Effector memory CD4-positive, alpha-beta T cell (primary cell): ENCODE measurements around the gene RIN3.

Source experiments
- DNase-seq, 3 donors: peaks; one replicate each; pipeline ENCODE4 v3.0.0-alpha.2; 2020
- H3K27ac ChIP-seq: 2 replicates; pipeline ENCODE4 v1.7.0; 2013; ENCODE audit warnings: mild to moderate bottlenecking, low read length, moderate library complexity; ENCODE audit not compliant: insufficient read depth, poor library complexity, severe bottlenecking
- H3K27me3 ChIP-seq: replicated peaks from 2 replicates; pipeline ENCODE4 v1.7.0; 2013; ENCODE audit warnings: mild to moderate bottlenecking, low read length; ENCODE audit not compliant: insufficient read depth, control insufficient read depth, poor library complexity, severe bottlenecking
- H3K36me3 ChIP-seq: 2 replicates; pipeline ENCODE4 v1.7.0; 2013; ENCODE audit warnings: mild to moderate bottlenecking, low read length, moderate library complexity; ENCODE audit not compliant: control insufficient read depth, insufficient read depth
- H3K4me1 ChIP-seq: 2 replicates; pipeline ENCODE4 v1.7.0; 2013; ENCODE audit warnings: low read length, mild to moderate bottlenecking; ENCODE audit not compliant: control insufficient read depth, insufficient read depth, poor library complexity, severe bottlenecking
- H3K4me3 ChIP-seq: 2 replicates; pipeline ENCODE4 v1.7.0; 2013; ENCODE audit warnings: low read length, low read depth, mild to moderate bottlenecking; ENCODE audit not compliant: insufficient read depth, poor library complexity, severe bottlenecking
- H3K9me3 ChIP-seq: 2 replicates; pipeline ENCODE4 v1.7.0; 2013; ENCODE audit warnings: mild to moderate bottlenecking, low read length, moderate library complexity; ENCODE audit not compliant: control insufficient read depth

The RIN3 gene

DNA sequence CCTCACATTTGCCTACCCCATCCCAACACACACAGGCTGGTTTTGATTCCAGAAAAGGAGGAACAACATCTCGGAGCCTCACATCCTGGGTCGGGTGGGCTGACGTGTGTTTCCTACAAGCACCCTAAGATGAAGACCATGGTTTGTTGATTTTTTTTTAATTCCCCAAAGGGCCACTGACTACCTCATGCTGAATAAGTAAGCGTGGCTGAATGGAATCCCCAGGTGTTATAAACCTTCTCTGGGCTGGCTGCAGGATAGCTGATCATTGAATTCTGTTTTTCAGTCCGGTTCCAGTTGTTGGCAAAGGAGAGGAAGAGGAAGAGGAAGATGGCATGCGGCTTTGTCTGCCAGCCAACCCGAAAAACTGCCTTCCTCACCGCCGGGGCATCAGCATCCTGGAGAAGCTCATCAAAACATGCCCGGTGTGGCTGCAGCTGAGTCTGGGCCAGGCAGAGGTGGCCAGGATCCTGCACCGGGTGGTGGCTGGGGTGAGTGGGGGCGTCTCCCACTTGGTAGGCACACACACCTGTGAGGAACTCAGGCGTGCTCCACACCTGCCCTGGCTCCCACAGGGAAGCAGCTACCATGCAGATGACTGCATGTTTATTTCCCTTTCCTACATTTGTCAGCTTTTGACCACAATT is 42.0 kb downstream of the RIN3 start:
- no peak overlapping the region for H3K4me3 ChIP-seq
- peaks cover 4% of the 10 kb centered on the region for H3K4me1 ChIP-seq
- DNase-seq: no peak
- no peaks in the 10 kb centered on the region for H3K36me3 ChIP-seq
- H3K27ac ChIP-seq: no peak overlapping the region
- no peaks in the 10 kb centered on the region for H3K9me3 ChIP-seq
- H3K27me3 ChIP-seq: no peaks in the 10 kb centered on the region

DNA sequence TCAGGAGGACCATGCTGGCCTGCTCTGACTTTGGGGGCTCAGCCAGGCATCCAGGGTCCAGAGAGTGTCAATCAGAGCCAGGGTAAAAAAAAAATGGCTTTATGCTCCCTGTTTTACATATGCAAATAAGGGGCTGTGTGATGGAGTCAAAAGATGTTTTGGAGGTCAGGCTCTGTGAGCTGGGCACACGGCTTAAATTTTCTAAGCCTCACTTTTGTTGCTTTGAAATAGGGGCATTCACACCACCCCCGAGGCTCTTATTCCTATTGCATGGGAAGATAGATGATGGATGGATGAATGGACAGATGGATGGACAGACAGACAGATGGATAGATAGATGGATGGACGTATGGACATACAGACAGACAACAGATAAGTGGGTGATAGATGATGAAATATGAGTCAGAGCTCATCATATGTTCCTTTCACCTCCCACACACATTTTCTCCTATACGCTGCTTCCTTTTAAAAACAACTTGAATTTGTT is 42.7 kb downstream of the RIN3 start:
- peaks cover 4% of the 10 kb centered on the region for H3K4me1 ChIP-seq

DNA sequence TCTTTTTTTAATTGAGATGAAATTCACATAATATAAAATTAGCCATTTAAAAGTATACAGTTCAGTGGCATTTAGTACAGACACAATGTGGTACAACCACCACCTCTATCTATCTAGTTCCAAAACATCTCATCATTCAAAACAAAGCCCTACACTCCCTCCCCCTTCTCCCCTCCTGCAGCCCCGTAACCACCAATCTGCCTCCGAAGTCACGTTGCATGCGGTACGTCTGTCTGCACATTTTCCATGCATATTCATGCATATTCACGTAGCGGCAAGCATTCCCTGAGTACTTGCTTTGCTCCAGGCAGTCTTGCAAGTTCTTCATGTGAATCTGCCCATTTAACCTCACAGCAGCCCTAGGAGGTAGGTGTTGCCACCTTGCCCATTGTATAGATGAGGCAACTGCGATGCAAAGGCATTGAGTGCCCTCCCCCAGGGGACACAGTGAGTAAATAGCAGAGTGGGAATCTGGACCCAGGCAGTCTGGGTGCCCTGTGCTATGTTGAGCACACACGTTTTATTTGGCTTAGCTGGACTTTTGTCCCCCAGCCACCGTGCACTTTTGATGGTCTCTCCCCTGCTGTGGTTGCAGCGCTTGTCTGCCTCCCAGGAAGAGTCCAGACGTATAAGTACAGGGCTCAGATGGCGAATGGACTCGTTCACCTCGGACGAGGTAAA is 43.4 kb downstream of the RIN3 start:
- Histone ChIP-seq H3K36me3 (no peaks in the 10 kb centered on the region), H3K4me1 (peaks cover 4% of the 10 kb centered on the region)

More for the DNA sequence above, 42.7 kb downstream of the RIN3 start:
- Histone ChIP-seq H3K36me3 (no peaks in the 10 kb centered on the region), H3K27me3 (no peaks in the 10 kb centered on the region), H3K4me3 (no peak overlapping the region), H3K9me3 (no peaks in the 10 kb centered on the region), H3K27ac (no peak overlapping the region)
- DNase-seq: no peak

DNA sequence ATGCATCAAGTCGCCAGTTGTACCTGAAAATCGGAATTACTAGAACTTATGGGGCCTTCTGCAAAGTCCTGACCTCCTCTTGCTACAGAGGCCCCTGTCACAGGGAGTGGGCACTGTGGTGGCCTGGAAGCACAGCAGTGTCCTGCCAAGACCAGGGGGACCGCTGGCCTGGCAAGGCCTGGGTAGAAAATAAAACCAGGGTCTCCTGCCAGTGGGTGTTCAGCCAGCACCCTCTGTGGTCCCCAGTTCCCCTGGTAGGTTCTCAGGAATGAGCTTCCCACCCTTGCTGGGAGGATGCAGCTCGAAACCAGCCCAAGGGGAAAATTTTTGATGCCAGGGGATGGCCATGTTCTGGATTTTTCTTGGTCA is 43.9 kb downstream of the RIN3 start:
- Histone ChIP-seq H3K4me3 (no peak overlapping the region), H3K9me3 (no peaks in the 10 kb centered on the region), H3K27ac (no peak overlapping the region), H3K27me3 (no peaks in the 10 kb centered on the region), H3K36me3 (no peaks in the 10 kb centered on the region), H3K4me1 (peaks cover 4% of the 10 kb centered on the region)
- no peak for DNase-seq

More for the DNA sequence above, 43.4 kb downstream of the RIN3 start:
- Histone ChIP-seq H3K27me3 (no peaks in the 10 kb centered on the region), H3K4me3 (no peak overlapping the region), H3K9me3 (no peaks in the 10 kb centered on the region), H3K27ac (no peak overlapping the region)
- DNase-seq: no peak

DNA sequence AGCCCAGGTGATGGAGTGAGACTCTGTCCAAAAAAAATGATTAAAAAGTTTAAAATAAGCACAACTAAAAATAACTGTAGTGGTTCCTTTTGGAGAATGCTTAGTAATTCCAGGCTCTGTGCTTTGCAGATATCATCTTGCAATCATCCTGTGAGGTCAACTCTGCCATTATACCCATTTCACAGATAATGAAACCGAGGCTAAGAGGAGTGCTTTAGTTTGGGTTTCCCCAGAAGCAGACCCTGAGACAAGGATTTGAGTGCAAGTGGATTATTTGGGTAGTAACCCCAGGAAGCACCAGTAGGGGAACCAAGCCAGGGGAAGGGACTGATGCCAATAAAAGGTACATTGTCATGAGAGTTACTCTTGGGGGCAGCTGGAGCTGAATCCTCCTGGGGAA is 44.7 kb downstream of the RIN3 start:
- Histone ChIP-seq H3K9me3 (no peaks in the 10 kb centered on the region), H3K4me3 (no peak overlapping the region), H3K36me3 (no peaks in the 10 kb centered on the region), H3K27ac (no peak overlapping the region), H3K4me1 (peaks cover 4% of the 10 kb centered on the region), H3K27me3 (no peaks in the 10 kb centered on the region)
- DNase-seq: no peak

DNA sequence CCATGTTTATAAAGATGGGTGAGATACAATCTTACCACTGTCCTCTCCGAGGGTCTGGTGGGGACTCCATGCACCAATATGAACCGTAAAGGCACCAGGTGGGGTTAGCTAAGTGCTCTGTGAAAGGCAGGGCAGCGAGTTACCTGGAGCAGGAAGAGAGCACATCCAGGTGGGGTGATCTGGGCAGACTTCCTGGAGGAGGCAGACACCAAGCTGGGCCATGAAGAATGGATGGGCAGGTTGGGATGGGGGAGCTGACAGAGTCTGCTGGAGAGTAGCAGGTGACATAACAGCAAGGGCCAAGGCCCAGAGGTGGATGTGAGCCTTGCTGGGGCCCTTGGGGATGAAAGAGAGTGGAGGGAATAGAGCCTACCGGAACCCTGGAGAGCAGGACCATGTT is 45.9 kb downstream of the RIN3 start:
- Histone ChIP-seq H3K9me3 (no peaks in the 10 kb centered on the region), H3K4me3 (no peak overlapping the region), H3K27me3 (no peaks in the 10 kb centered on the region), H3K27ac (no peak overlapping the region), H3K4me1 (peaks cover 4% of the 10 kb centered on the region), H3K36me3 (no peaks in the 10 kb centered on the region)
- no peak for DNase-seq

DNA sequence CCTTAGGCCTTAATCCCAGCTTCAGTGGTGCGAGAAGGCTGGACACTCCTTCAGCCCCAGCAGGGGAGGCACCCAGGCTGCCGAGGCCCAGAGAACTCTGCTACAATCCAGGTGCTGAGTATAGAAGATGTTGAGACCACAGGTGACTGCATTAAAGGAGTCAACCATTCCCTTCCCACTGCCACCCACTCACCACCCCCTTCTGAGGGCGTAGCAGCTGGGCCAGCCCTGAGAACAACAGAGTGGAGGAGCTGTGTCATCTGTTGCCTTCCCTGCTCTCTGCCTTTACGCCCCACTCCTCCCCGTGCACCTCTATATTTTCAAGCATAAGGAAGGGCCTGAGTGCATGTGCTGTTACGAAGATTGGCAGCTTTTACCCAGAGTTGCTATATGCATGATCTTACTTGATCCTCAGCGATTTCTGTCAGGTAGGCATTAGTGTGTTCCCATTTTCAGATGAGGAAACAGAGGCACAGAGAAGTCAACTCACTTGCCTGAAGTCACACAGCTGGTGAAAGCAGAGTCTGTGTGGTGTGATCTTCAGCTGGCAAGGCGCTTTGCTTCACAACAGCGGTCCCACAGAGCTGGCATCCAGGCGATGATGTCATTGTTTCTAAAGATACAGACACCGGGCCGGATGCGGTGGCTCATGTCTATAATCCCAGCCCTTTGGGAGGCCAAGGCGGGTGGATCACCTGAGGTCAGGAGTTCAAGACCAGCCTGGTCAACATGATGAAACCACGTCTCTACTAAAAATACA is 46.7 kb downstream of the RIN3 start:
- no peaks in the 10 kb centered on the region for H3K9me3 ChIP-seq
- H3K27ac ChIP-seq: no peak overlapping the region
- peaks cover 4% of the 10 kb centered on the region for H3K4me1 ChIP-seq
- DNase-seq: no peak
- H3K36me3 ChIP-seq: no peaks in the 10 kb centered on the region
- no peaks in the 10 kb centered on the region for H3K27me3 ChIP-seq
- H3K4me3 ChIP-seq: no peak overlapping the region

DNA sequence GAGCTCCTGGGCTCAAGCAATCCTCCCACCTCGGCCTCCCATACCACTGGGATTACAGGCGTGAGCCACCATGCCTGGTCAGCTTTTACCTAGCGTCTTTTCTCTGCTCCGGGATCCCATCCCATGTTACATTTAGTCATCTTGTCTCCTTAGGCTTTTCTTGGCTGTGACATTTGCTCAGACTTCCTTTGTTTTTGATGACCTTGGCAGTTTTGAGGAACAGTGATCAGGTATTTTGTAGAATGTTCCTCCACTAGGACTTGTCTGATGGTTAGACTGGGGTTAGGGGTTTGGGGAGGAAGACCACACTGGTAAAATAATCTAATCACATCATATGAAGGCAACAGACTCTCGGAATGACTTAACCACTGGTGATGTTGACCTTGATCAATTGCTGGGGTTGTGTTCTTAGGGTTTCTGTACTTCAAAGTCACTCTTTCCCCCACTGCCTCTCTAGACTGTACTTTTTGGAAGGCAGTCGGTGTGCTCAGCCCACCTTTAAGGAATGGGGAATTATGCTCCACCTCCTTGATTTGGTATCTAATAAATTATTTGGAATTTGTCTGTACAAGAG is 48.4 kb downstream of the RIN3 start:
- H3K36me3 ChIP-seq: no peaks in the 10 kb centered on the region
- no peak overlapping the region for H3K4me3 ChIP-seq
- no peaks in the 10 kb centered on the region for H3K27me3 ChIP-seq
- no peak overlapping the region for H3K27ac ChIP-seq
- no peak for DNase-seq
- no peaks in the 10 kb centered on the region for H3K4me1 ChIP-seq
- no peaks in the 10 kb centered on the region for H3K9me3 ChIP-seq

DNA sequence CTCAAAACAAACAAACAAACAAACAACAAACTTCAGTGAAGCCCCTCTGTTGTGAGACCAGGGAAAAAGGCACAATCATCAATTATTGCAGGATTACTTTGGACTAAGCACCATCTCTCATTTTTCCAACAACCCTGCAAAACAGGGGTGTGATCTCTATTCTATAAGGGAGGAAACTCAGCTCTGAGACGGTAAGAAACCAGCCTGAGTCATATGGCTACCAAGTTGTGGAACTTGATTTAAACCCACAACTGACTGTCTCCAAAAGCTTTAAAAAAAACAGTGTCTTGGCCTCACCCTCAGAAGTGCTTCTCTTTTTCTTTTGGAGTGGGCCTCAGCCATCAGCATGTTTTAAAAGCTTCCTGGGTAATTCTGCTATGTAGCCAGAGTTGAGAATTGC is 49.8 kb downstream of the RIN3 start:
- Histone ChIP-seq H3K9me3 (no peaks in the 10 kb centered on the region), H3K4me1 (no peaks in the 10 kb centered on the region), H3K36me3 (no peaks in the 10 kb centered on the region), H3K27ac (no peak overlapping the region), H3K4me3 (no peak overlapping the region), H3K27me3 (no peaks in the 10 kb centered on the region)
- DNase-seq: no peak
